Hepatocyte (in vitro differentiated cells): ENCODE results near the gene TH. TPM values are rescaled to one million over a fixed set of nuclear protein-coding genes. Genes with fewer than 3 reads are reported as not detected.

ENCODE experiments used
- DNase-seq: peaks from one replicate; pipeline ENCODE4 v3.0.0-alpha.2; 2016; ENCODE audit warnings: low spot score
- H2AFZ ChIP-seq: fragments of 200-600 bp; sonication (generic); 2 replicates; pipeline ENCODE4 v1.6.0; 2016; ENCODE audit warnings: antibody characterized with exemption, mild to moderate bottlenecking
- H3K27ac ChIP-seq: fragments of 200-600 bp; sonication (generic); 2 replicates; pipeline ENCODE4 v1.5.1; 2016; ENCODE audit warnings: mild to moderate bottlenecking
- H3K27me3 ChIP-seq: fragments of 200-600 bp; sonication (generic); 2 replicates; pipeline ENCODE4 v1.6.1; 2016
- H3K36me3 ChIP-seq: fragments of 200-600 bp; sonication (generic); replicated peaks from 2 replicates; pipeline ENCODE4 v1.5.1; 2016; ENCODE audit warnings: low read depth; ENCODE audit not compliant: insufficient read depth
- H3K4me1 ChIP-seq: fragments of 200-600 bp; sonication (generic); 2 replicates; pipeline ENCODE4 v1.5.1; 2016; ENCODE audit warnings: mild to moderate bottlenecking, moderate library complexity; ENCODE audit not compliant: insufficient read depth
- H3K4me2 ChIP-seq: fragments of 200-600 bp; sonication (generic); 2 replicates; pipeline ENCODE4 v1.6.0; 2016
- H3K4me3 ChIP-seq: fragments of 200-600 bp; sonication (generic); 2 replicates; pipeline ENCODE4 v1.5.1; 2016; ENCODE audit warnings: mild to moderate bottlenecking
- H3K79me2 ChIP-seq: fragments of 200-600 bp; sonication (generic); 2 replicates; pipeline ENCODE4 v1.6.0; 2017; ENCODE audit warnings: mild to moderate bottlenecking
- H3K9me2 ChIP-seq: fragments of 200-600 bp; sonication (generic); replicated peaks from 2 replicates; pipeline ENCODE4 v1.6.0; 2017; ENCODE audit warnings: mild to moderate bottlenecking; ENCODE audit not compliant: insufficient read depth
- H3K9me3 ChIP-seq: fragments of 200-600 bp; sonication (generic); 2 replicates; pipeline ENCODE4 v1.5.1; 2016; ENCODE audit warnings: low read depth, mild to moderate bottlenecking
- H4K20me1 ChIP-seq: fragments of 200-600 bp; sonication (generic); 2 replicates; pipeline ENCODE4 v1.6.0; 2016; ENCODE audit warnings: mild to moderate bottlenecking; ENCODE audit not compliant: insufficient read depth, poor library complexity, severe bottlenecking
- EZH2 ChIP-seq: fragments of 200-600 bp; sonication (generic); IDR thresholded peaks from 2 replicates; pipeline ENCODE4 v1.6.1; 2016; ENCODE audit warnings: antibody characterized with exemption, mild to moderate bottlenecking, borderline replicate concordance
- EZH2phosphoT487 ChIP-seq: fragments of 200-600 bp; sonication (generic); IDR thresholded peaks from one replicate; pipeline ENCODE4 v1.6.1; 2018; ENCODE audit warnings: antibody characterized with exemption, mild to moderate bottlenecking, low read depth, moderate library complexity; ENCODE audit not compliant: unreplicated experiment, severe bottlenecking
- WGBS: methylation state at CpG from one replicate; pipeline ENCODE4 v1.1.6; 2016; ENCODE audit warnings: low lambda C conversion rate; ENCODE audit errors: missing lambda C conversion rate; 5-methylcytosine and 5-hydroxymethylcytosine counted together
- polyA plus RNA-seq: library from polyadenylated mRNA; unstranded; fragments of >200 nt; fragmentation: Nextera tagmentation; extraction: Ambion mirVana; gene quantifications from 2 replicates; pipeline ENCODE4 v1.2.1, GENCODE V29; 2016
- total RNA-seq: library from RNA; depleted of rRNA; stranded (reverse); fragments of >200 nt; gene quantifications from 2 replicates; pipeline ENCODE4 v1.2.3, GENCODE V29; 2014
- TF ChIP-seq, protein P1 (sequence below): fragments of 200-600 bp; sonication (generic); IDR thresholded peaks from 2 replicates; pipeline ENCODE4 v1.5.1; 2016; ENCODE audit warnings: antibody characterized with exemption, mild to moderate bottlenecking; ENCODE audit not compliant: poor library complexity

Gene TH
- total and polyA plus RNA-seq, 2 experiments from 2014 or later = 2.6 to 15.3 TPM

DNA sequence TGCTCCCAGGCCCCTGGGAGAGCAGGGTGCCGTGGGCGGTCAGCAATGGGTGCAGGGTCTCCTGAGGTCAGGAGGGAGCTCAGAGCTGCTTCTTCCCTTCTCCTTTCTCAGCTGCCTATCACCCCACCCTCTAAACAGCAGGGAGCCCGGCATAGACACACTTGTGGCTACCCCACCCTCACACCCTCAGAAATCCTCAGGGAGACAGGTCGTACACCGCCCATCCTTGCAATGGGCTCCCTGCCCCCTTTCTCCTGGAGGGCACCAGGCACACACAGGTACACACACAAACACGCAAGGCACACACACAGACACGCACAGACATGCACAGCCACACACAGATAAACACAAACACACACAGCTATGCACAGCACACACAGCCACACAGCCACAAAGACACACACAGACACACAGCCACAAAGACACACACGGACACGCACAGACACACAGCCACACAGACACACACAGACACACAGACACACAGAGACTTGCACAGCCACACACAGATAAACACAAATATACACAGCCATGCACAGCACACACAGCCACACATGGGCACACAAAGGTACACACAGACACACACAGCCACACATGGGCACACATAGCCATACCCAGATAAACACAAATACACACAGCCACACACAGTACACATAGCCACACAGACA lies 44.9 kb upstream of the TH start:
- Histone ChIP-seq H3K27me3 (no peaks in the 10 kb centered on the region), H3K4me2 (no peak overlapping the region), H3K79me2 (no peaks in the 10 kb centered on the region), H3K9me2 (no peaks in the 10 kb centered on the region), H2AFZ (no peak overlapping the region), H3K9me3 (no peaks in the 10 kb centered on the region), H3K27ac (no peak overlapping the region), H3K36me3 (no peaks in the 10 kb centered on the region), H4K20me1 (no peaks in the 10 kb centered on the region), H3K4me1 (peaks cover 30% of the 10 kb centered on the region), H3K4me3 (no peak overlapping the region)
- WGBS = 91% methylated on average over 9 of the region's 9 CpGs
- TF ChIP-seq, protein P1, sequence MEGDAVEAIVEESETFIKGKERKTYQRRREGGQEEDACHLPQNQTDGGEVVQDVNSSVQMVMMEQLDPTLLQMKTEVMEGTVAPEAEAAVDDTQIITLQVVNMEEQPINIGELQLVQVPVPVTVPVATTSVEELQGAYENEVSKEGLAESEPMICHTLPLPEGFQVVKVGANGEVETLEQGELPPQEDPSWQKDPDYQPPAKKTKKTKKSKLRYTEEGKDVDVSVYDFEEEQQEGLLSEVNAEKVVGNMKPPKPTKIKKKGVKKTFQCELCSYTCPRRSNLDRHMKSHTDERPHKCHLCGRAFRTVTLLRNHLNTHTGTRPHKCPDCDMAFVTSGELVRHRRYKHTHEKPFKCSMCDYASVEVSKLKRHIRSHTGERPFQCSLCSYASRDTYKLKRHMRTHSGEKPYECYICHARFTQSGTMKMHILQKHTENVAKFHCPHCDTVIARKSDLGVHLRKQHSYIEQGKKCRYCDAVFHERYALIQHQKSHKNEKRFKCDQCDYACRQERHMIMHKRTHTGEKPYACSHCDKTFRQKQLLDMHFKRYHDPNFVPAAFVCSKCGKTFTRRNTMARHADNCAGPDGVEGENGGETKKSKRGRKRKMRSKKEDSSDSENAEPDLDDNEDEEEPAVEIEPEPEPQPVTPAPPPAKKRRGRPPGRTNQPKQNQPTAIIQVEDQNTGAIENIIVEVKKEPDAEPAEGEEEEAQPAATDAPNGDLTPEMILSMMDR = no peak
- no peak for TF ChIP-seq EZH2
- TF ChIP-seq EZH2phosphoT487 = no peak
- DNase-seq = no peak

DNA sequence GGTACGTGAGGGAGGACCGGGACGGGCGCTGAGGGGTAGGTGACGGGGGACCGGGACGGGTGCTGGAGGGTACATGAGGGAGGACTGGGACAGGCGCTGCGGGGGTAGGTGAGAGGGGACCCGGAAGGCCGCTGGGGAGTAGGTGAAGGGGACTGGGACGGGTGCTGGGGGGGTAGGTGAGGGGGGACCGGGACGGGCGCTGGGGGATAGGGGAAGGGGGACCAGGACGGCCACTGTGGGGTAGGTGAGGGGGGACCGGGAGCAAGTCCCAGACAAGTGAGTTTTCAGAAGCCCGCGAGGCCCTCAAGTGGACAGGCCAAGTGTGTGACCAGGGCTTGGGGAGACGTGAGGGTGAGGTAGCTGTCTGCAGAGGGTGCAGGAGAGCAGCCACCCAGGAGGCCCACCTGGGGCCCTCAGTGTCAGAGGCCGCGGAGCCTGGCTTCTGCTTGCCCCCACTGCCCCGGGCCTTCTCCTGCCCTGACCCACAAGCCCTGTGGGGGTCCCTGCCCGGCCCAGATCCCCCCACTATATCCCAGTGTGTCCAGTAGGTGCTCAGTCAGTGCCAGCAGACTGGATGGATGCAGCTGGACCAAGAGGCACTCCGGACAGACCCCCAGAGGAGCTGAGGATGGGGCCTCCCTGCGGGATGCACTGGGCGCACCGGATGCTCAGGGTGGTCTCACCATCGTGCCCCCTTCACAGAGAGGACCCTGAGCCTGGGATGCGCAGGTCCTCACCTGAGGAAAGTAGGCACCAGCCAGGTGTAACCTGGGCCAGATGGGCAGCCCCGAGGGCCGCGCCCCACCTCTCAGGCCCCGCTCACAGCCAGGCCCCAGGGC lies 44.2 kb upstream of the TH start:
- Histone ChIP-seq H3K9me3 (no peaks in the 10 kb centered on the region), H3K4me1 (peaks cover 35% of the 10 kb centered on the region), H3K9me2 (no peaks in the 10 kb centered on the region), H2AFZ (no peak overlapping the region), H3K4me3 (no peak overlapping the region), H3K4me2 (no peak overlapping the region), H3K79me2 (no peaks in the 10 kb centered on the region), H3K36me3 (no peaks in the 10 kb centered on the region), H3K27ac (no peak overlapping the region), H4K20me1 (no peaks in the 10 kb centered on the region), H3K27me3 (no peaks in the 10 kb centered on the region)
- 94% methylated on average over 18 of the region's 34 CpGs for WGBS
- no peak for DNase-seq
- TF ChIP-seq, protein P1 = no peak
- no peak for TF ChIP-seq EZH2phosphoT487
- TF ChIP-seq EZH2 = no peak

DNA sequence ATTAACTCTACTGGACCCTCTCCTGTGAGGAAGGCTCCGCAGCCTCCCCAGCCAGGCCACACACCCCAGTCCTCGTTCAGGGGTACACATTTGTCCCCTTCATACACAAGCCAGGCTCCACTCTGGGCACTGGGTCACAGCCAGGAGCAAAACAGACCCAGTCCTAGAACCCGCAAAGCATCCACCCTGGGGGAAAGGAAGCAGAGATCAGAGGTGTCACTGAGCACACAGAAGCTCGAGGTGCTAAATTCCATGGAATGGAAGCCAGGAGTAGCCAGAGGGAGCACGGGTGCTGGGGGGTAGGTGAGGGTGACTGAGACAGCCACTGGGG lies 43.6 kb upstream of the TH start:
- H3K27me3 ChIP-seq = no peaks in the 10 kb centered on the region
- no peaks in the 10 kb centered on the region for H4K20me1 ChIP-seq
- no peak overlapping the region for H2AFZ ChIP-seq
- H3K9me3 ChIP-seq = no peaks in the 10 kb centered on the region
- H3K4me1 ChIP-seq = peaks cover 41% of the 10 kb centered on the region
- no peak overlapping the region for H3K27ac ChIP-seq
- 96% methylated on average over 5 of the region's 5 CpGs for WGBS
- H3K4me3 ChIP-seq = no peak overlapping the region
- H3K79me2 ChIP-seq = no peaks in the 10 kb centered on the region
- no peak overlapping the region for H3K4me2 ChIP-seq
- no peaks in the 10 kb centered on the region for H3K36me3 ChIP-seq
- TF ChIP-seq EZH2phosphoT487 (no peak), EZH2 (no peak)
- TF ChIP-seq, protein P1 = no peak
- DNase-seq = no peak
- no peaks in the 10 kb centered on the region for H3K9me2 ChIP-seq
